Ascending aorta (tissue), 2 donors: ENCODE measurements around the gene P2RY1. TPM values are rescaled to one million over a fixed set of nuclear protein-coding genes. Genes with fewer than 3 reads are reported as not detected.

Experiments used
- DNase-seq, 2 donors: peaks; one replicate each; pipeline ENCODE4 v3.0.0-alpha.2; 2019; ENCODE audit warnings: low spot score in 2 of 2
- H3K27ac ChIP-seq, 2 donors: fragments of 200-600 bp; sonication (generic); one replicate each; pipeline ENCODE4 v1.5.1; 2016 to 2017; ENCODE audit warnings: mild to moderate bottlenecking in 1 of 2
- H3K27me3 ChIP-seq: fragments of 200-600 bp; sonication (generic); one replicate; pipeline ENCODE4 v1.5.1; 2017
- H3K36me3 ChIP-seq, 2 donors: fragments of 200-600 bp; sonication (generic); one replicate each; pipeline ENCODE4 v1.5.1; 2016
- H3K4me1 ChIP-seq, 2 donors: fragments of 200-600 bp; sonication (generic); one replicate each; pipeline ENCODE4 v1.5.1; 2016 to 2017; ENCODE audit warnings: mild to moderate bottlenecking in 1 of 2
- H3K4me3 ChIP-seq, 2 donors: fragments of 200-600 bp; sonication (generic); one replicate each; pipeline ENCODE4 v1.5.1; 2016 to 2017; ENCODE audit warnings: mild to moderate bottlenecking in 1 of 2
- H3K9me3 ChIP-seq, 2 donors: fragments of 200-600 bp; sonication (generic); one replicate each; pipeline ENCODE4 v1.5.1; 2016
- intact Hi-C: fragments of 100-400 bp; cut with DNase I; formaldehyde crosslinking; loops from one replicate; pipeline ENCODE4 v1.15.1; 2023
- total RNA-seq: library from RNA; depleted of rRNA; stranded (reverse); fragments of >200 nt; gene quantifications from one replicate; pipeline ENCODE4 v1.1.0, GENCODE V29; 2016
- TF ChIP-seq, protein P1 (sequence below), 3 experiments: fragments of 200-600 bp in 2 of 3; fragments of 450-650 bp in 1 of 3; sonication (generic) in 2 of 3; IDR thresholded peaks; one replicate each; pipeline ENCODE4 v1.5.1; 2016 to 2019; ENCODE audit warnings: antibody characterized with exemption in 3 of 3, mild to moderate bottlenecking in 1 of 3, moderate library complexity in 1 of 3

Gene P2RY1
- total RNA-seq, 1 donor from 2014 or later, result 8.8 TPM

DNA sequence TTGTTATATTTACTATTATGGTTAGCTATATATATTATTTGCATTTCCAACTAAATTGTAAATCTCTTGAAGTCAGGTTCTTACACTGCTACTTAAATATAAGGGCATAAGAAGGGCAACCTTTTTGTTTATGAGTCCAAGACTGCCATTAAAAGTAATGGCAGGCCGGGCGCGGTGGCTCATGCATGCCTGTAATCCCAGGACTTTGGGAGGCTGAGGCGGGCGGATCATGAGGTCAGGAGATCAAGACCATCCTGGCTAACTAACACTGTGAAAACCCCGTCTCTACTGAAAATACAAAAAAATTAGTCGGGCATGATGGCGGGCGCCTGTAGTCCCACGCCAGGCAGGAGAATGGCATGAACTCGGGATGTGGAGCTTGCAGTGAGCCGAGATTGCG lies 2.9 kb upstream of the P2RY1 start:
- H3K27me3 ChIP-seq, result no peaks in the 10 kb centered on the region
- H3K4me1 ChIP-seq, result no peaks in the 10 kb centered on the region
- H3K9me3 ChIP-seq, result no peaks in the 10 kb centered on the region
- no peak overlapping the region for H3K4me3 ChIP-seq
- TF ChIP-seq, protein P1, sequence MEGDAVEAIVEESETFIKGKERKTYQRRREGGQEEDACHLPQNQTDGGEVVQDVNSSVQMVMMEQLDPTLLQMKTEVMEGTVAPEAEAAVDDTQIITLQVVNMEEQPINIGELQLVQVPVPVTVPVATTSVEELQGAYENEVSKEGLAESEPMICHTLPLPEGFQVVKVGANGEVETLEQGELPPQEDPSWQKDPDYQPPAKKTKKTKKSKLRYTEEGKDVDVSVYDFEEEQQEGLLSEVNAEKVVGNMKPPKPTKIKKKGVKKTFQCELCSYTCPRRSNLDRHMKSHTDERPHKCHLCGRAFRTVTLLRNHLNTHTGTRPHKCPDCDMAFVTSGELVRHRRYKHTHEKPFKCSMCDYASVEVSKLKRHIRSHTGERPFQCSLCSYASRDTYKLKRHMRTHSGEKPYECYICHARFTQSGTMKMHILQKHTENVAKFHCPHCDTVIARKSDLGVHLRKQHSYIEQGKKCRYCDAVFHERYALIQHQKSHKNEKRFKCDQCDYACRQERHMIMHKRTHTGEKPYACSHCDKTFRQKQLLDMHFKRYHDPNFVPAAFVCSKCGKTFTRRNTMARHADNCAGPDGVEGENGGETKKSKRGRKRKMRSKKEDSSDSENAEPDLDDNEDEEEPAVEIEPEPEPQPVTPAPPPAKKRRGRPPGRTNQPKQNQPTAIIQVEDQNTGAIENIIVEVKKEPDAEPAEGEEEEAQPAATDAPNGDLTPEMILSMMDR (IDR thresholded peaks at IDR 0.05), result no peak
- intact Hi-C loops, result loop anchor here (10.0 kb wide), 1 partner anchor 357 kb away; no protein-coding TSS in a partner anchor
- no peak for DNase-seq
- H3K27ac ChIP-seq, result no peak overlapping the region
- H3K36me3 ChIP-seq, result no peaks in the 10 kb centered on the region

DNA sequence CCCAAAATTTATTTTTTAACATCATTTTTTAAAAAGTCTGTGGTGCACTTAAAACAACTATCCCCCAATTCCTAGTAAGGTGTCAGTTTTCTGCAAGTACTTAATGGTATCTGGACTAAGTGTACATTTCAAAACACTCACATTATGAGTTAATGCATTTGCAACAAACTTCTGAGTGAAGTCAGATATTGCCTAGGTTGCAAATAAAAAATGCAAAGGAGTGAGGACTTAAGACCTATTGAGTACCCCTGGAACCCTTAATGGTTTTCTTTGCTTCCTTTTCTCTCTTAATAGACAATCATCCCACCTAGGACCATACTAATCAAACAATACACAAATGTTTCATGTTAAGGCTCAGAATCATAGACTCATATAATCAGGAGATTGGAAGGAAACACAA lies 1.8 kb upstream of the P2RY1 start:
- H3K27me3 ChIP-seq, result no peaks in the 10 kb centered on the region
- no peaks in the 10 kb centered on the region for H3K36me3 ChIP-seq
- TF ChIP-seq, protein P1 (IDR thresholded peaks at IDR 0.05), result no peak
- intact Hi-C loops, result loop anchor here (10.0 kb wide), 1 partner anchor 358 kb away; no protein-coding TSS in a partner anchor
- no peak overlapping the region for H3K4me3 ChIP-seq
- DNase-seq, result no peak
- H3K27ac ChIP-seq, result no peak overlapping the region
- H3K9me3 ChIP-seq, result no peaks in the 10 kb centered on the region
- no peaks in the 10 kb centered on the region for H3K4me1 ChIP-seq

DNA sequence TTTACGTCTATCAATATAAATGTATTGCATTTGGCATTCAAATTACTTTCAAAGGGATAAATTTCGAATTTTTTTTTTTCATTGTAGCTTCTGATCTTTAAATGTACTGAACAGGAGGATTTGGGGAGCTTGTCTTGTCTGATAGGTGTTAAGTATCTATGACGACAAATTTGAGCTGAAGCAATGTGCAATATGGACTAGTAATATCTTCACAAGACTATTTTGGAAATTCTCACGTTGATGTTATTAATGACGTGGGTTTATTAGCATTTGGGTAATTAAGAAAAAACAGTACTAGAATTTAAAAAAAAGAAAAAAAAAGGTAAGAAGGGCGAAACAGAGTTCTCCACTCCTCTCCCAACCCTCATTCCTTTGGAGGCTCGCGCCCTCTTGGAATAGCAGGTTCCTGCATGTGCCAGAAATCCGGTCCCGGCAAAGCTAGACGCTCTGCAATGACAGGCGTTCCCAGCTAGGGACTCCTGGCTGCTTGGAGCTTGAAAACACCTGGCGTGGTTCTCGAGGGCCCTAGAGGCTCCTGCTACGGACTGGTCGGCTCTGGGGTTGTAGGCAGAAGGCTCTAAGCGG lies 648 bp upstream of the P2RY1 start:
- intact Hi-C loops, result loop anchor here (10.0 kb wide), 1 partner anchor 359 kb away; no protein-coding TSS in a partner anchor
- Histone ChIP-seq H3K9me3 (no peaks in the 10 kb centered on the region), H3K4me1 (no peaks in the 10 kb centered on the region), H3K27ac (peak overlapping the region; percentile 46 to 54), H3K4me3 (peak overlapping the region; percentile 81 to 83), H3K27me3 (no peaks in the 10 kb centered on the region), H3K36me3 (no peaks in the 10 kb centered on the region)
- TF ChIP-seq, protein P1 (IDR thresholded peaks at IDR 0.05), result peak in 1 of 3 experiments; percentile 27
- no peak for DNase-seq

DNA sequence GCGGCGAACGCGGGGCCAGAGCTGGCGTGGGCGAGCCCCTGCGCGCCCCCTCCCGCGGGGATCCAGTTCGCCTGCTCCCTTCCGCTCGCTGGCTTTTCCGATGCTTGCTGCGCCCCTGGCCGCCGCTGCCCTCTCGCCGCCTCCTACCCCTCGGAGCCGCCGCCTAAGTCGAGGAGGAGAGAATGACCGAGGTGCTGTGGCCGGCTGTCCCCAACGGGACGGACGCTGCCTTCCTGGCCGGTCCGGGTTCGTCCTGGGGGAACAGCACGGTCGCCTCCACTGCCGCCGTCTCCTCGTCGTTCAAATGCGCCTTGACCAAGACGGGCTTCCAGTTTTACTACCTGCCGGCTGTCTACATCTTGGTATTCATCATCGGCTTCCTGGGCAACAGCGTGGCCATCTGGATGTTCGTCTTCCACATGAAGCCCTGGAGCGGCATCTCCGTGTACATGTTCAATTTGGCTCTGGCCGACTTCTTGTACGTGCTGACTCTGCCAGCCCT lies 721 bp downstream of the P2RY1 start:
- Histone ChIP-seq H3K27ac (peak overlapping the region; percentile 46 to 54), H3K27me3 (no peaks in the 10 kb centered on the region), H3K9me3 (no peaks in the 10 kb centered on the region), H3K4me3 (peak overlapping the region; percentile 81 to 83), H3K4me1 (no peaks in the 10 kb centered on the region), H3K36me3 (no peaks in the 10 kb centered on the region)
- TF ChIP-seq, protein P1 (IDR thresholded peaks at IDR 0.05), result no peak
- intact Hi-C loops, result loop anchor here (10.0 kb wide), 1 partner anchor 361 kb away; no protein-coding TSS in a partner anchor
- no peak for DNase-seq

DNA sequence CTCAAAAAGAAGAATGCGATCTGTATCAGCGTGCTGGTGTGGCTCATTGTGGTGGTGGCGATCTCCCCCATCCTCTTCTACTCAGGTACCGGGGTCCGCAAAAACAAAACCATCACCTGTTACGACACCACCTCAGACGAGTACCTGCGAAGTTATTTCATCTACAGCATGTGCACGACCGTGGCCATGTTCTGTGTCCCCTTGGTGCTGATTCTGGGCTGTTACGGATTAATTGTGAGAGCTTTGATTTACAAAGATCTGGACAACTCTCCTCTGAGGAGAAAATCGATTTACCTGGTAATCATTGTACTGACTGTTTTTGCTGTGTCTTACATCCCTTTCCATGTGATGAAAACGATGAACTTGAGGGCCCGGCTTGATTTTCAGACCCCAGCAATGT lies 1.3 kb downstream of the P2RY1 start:
- peak overlapping the region; percentile 81 to 83 for H3K4me3 ChIP-seq
- H3K9me3 ChIP-seq, result no peaks in the 10 kb centered on the region
- no peak overlapping the region for H3K27ac ChIP-seq
- TF ChIP-seq, protein P1 (IDR thresholded peaks at IDR 0.05), result no peak
- intact Hi-C loops, result loop anchor here (10.0 kb wide), 1 partner anchor 361 kb away; no protein-coding TSS in a partner anchor
- H3K4me1 ChIP-seq, result no peaks in the 10 kb centered on the region
- no peaks in the 10 kb centered on the region for H3K27me3 ChIP-seq
- DNase-seq, result no peak
- H3K36me3 ChIP-seq, result no peaks in the 10 kb centered on the region
